GM18873 (cell line): ENCODE results near the gene CDK5.
A peak's percentile ranks its signal among the peaks of the same experiment; 100 is the strongest.
"Not testable (repeated sequence)": the region's sequence is repeated elsewhere in the genome, so short reads cannot be mapped to it uniquely, and the experiment has no call there.

Experiments
- ATAC-seq: cut with Tn5 transposase; IDR thresholded peaks from one replicate; pipeline ENCODE4 v1.9.1; 2021; ENCODE audit warnings: mild to moderate bottlenecking, moderate library complexity, moderate number of reproducible peaks; ENCODE audit not compliant: unreplicated experiment, low FRiP score

CDK5 gene

DNA sequence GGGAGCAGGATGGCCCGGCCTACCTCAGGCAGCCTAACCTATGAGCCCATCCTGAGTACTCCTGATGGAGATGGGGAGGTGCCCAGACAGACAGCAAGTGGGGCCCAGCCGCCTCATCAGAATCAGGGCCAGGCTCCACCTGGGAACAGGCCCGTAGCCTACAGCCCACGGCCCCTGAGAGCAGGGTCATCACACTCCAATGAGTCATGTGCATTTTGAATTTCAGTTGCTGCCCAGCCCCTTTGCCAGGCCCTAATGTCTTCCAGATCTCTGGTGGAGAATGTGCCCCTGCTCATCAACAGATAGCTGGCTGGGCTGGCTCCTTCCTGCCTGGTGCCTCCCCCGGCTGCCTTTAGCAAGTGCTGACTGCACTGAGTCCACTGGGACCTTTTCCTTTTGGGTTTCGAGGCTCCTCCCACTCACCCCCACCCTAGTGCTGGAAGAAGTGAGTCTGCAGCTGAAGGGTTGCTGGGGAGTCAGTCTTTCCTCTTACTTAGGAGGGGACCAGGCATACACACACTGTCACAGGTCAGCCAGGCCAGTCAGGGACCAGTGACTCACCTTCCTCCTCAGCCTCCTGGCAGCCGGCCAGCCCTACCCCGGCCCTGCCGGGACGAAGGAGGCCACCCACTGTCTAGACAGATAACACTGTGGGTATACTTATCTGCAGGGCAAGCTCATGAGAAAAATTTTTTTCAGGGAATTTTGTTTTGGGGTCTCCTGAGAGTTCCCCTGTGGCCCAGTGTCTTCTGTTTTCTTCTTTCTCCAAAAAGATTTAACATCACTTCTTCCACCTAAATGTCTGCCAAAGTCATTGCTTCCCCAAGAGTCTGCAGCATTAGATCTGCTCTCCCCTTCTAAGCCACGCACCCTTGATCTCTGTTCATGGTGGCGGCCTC lies 18.5 kb downstream of the CDK5 start:
- no peak for ATAC-seq

DNA sequence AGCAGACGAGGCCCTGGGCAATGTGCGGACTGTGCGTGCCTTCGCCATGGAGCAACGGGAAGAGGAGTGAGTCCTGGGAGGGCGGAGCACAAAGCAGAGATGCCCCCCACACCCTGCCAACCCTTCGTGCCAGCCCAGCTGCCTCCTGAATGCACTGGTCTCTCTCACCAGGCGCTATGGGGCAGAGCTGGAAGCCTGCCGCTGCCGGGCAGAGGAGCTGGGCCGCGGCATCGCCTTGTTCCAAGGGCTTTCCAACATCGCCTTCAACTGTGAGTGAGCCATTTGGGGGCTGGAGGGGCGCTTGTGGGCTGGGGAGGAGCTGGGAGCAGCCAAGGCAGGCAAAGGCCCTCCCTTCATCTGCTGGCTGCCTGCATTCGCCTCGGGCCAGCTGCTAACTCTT lies 21.8 kb downstream of the CDK5 start:
- no peak for ATAC-seq

DNA sequence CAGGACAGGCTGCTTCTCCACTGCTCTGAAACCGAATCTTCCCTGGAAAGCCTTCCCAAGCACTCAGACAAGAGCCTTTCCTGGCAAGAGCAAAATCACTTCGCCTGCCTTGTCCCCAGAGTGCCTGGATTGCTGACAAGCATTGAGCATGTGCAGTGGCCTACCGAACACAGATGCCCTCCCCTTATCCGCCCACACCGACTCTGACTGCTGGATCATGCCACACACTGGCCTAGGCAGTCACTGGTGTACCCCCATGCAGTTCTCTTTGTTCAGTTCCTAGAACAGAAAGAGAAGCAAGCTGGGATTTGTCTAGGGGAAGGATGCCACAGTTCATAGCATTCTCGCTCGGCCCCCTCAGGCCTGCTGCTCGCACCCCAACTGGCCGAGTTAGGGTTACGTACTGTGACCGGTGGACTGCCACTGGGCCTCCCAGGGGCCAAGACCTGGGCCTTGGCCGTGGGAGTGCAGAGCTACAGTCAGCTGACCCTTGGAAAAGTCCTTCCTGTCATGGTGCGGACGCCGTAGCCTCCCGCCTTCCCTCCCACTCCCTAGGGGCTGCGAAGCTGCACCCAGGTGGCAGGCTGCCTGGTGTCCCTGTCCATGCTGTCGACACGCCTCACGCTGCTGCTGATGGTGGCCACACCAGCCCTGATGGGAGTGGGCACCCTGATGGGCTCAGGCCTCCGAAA lies 22.5 kb downstream of the CDK5 start:
- no peak for ATAC-seq

DNA sequence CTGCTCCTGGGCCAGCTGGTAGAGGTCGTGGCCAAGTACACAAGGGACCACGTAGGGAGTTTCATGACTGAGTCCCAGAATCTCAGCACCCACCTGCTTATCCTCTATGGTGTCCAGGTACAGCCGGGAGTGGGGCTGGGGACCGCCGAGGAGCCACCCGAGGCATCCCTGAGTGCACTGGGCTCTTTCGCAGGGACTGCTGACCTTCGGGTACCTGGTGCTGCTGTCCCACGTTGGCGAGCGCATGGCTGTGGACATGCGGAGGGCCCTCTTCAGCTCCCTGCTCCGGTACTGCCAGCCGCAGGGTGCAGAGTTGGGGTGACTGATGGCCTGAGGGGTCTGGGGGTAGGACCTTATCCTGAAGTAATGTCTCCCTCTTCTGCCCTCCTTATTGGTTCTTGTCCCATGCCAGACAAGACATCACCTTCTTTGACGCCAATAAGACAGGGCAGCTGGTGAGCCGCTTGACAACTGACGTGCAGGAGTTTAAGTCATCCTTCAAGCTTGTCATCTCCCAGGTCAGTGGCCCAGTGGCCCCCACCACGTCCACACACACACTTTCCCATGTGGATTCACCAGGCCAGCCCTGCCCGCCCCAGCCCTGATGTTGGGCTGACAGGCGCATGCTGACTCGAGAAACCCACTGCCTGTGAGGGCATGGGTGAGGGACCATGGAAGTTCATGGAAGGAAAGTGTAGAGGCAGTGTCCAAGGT lies 23.2 kb downstream of the CDK5 start:
- ATAC-seq = no peak

DNA sequence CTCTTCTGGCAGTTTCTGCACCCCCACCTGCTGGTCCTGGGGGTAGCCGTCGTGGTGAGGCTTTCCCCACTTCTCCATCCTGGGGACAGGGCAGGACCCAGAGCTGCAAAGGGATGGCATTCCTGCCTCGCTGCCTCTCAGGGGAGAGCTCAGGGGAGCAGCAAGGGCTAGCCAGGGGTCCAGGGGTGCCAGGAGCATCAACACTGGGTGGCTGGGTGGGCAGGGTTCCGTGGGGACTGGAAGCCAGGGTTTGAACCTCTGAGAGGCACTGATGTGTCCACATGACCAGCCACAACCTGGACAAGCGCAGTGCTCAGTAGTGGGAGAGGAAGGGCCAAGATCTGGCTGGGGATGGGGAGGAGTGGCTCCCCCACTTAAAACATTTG lies 23.8 kb downstream of the CDK5 start:
- no peak for ATAC-seq

DNA sequence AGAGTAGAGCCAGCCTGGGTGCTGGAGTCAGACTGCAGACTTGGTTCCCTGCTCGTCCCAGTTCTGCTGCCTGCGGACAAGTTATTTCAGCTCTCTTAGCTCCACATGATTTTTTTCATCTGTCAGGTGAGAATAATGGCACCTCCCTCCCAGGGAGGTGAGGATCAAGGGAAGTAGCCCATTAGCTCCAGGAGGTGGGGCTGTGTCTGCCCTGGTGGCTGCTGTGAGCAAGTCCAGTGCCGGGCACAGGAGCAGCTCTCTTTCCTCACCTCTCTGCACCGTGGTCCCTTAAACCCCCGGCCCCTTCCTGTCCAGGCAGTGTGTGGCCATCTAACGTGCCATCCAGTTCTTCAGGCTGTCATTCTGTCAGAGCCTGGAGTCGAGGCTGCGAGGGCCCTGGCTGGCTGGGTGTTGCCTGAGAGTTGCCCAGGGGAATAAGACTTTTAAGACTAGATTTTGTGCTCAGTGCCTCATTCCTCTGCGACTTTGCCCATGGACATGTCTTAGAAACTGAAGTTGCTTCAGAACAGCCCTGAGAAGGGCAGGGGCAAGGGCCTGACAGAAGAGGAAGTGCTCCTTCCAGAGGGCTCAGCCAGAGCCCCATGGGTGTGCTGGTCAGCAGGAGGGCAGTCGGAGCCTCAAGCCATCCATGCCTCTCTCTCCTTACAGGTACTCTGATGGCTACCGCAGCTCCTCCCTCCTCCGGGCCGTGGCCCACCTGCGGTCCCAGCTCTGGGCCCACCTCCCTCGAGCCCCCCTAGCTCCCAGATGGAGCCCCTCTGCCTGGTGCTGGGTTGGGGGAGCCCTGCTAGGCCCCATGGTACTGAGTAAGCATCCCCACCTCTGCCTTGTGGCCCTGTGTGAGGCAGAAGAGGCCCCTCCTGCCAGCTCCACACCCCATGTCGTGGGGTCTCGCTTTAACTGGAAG lies 24.5 kb downstream of the CDK5 start:
- no peak for ATAC-seq

DNA sequence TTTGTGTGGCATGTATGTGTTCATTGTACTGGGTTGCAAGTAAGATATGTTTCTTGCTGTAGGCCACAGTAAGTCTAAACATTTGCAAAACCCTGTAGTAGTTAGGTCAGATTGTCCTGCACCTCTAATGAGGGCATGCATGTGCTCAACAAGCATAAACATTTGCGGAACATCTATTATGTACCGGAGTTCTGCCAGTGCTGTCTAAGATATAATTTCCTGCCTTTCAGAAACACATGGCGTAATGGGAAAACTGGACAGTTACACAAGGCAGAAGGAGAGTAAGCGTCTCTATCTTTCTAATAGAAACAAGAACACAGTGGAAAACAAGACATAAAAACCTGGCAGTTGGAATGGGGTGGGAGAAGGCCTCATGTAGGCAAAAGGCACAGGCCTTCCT lies 26.7 kb downstream of the CDK5 start:
- ATAC-seq = no peak

DNA sequence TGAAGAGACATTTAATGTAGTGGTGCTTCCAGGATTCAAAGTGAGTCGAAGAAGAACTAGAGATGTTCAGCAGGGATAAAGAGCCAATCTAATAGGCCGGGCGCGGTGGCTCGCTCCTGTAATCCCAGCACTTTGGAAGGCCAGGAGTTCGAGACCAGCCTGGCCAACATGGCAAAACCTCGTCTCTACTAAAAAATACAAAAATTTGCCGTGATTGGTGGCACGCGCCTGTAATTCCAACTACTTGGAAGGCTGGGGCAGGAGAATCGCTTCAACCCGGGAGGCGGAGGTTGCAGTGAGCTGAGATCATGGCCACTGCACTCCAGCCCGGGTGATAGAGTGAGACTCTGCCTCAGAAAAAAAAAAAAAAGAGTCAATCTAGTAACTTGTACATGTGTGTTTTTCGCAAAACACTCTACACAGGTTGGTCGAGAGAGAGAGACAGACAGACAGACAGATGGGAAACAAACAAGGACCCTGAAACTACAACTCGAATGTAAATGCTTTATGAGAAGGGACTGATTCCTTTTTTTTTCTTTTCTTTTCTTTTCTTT lies 28.7 kb downstream of the CDK5 start:
- ATAC-seq = no peak

DNA sequence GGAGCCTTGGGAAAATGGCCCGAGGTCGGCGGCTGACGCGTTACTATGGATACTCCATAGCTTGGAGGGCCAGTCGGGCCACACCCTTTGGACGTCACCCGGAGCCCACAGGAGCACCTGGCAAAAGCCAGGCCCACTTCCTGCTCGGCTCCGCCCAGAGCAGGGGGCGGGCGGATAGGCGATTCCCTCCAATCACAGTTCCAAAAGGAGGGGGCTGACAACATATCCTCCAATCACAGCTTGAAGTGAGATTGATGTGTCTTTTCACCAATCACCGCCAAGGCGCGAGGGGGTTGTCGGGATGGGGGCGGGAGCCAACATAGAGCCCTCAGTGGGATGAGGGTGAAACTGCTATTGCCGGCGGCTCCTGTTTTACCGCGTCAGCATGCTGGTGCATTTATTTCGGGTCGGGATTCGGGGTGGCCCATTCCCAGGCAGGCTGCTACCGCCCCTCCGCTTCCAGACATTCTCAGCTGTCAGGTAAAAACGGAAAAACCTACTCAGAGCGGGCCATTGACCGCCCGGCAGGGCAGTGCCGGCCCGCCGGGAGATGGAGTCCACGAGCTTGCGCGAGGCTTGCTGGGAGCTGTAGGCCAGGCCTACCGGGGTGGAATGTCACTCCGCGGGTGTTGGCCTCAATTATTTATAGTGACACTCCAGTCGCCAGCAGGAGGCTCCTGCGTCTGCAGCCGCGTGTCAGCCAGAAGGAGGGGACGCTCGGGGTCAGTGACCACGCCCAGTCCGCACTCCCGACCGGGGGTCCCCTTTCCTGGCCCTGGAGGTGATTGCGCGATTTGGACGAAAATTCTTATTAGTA lies 29.4 kb downstream of the CDK5 start, which contains the start of gene ABCB8:
TSS of gene ABCB8 (plus strand) at position 320 of the 817 bp plus-strand sequence. CDS start at position 386, 66 bp downstream.
- peak; percentile 97 for ATAC-seq

DNA sequence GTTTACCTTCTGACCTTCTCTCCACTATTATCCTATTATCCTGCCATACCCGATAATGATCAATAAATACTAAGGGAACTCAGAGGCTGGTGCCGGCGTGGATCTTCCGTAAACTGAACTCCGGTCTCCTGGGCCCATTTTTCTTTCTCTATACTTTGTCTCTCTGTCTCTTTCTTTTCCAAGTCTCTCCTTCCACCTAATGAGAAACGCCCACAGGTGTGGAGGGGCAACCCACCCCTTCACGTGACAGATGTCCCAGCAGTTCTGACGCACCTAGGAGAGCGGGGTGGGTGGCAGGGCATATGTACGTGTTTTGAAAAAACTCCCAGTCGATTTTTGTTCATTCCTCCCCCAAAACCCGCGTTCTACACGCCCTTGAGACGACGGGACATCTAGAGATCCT lies 30.0 kb downstream of the CDK5 start:
- not testable (repeated sequence) for ATAC-seq

DNA sequence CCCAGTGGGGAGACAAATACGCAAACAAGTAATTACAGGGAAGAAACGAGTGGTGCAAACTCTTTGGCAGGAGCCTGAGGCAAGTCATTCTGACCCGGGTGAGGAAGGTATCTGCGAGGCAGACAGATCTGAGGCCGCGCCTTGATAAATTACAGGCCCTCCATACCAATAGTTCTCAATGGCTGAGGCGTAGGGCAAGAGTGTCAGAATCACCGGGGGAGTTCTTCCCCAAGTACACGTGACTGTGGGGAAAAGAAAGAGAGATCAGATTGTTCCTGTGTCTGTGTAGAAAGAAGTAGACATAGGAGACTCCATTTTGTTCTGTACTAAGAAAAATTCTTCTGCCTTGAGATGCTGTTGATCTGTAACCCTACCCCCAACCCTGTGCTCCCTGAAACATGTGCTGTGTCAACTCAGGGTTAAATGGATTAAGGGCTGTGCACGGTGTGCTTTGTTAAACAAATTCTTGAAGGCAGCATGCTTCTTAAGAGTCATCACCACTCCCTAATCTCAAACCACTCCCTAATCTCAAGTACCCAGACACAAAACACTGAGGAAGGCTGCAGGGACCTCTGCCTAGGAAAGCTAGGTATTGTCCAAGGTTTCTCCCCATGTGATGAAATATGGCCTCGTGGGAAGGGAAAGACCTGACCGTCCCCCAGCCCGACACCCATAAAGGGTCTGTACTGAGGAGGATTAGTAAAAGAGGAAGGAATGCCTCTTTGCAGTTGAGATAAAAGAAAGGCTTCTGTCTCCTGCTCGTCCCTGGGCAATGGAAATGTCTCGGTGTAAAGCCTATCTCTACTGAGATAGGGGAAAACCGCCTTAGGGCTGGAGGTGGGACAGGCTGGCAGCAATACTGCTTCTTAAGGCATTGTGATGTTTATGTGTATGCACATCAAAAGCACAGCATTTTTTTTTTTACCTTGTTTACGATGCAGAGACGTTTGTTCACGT lies 30.6 kb downstream of the CDK5 start:
- not testable (repeated sequence) for ATAC-seq

DNA sequence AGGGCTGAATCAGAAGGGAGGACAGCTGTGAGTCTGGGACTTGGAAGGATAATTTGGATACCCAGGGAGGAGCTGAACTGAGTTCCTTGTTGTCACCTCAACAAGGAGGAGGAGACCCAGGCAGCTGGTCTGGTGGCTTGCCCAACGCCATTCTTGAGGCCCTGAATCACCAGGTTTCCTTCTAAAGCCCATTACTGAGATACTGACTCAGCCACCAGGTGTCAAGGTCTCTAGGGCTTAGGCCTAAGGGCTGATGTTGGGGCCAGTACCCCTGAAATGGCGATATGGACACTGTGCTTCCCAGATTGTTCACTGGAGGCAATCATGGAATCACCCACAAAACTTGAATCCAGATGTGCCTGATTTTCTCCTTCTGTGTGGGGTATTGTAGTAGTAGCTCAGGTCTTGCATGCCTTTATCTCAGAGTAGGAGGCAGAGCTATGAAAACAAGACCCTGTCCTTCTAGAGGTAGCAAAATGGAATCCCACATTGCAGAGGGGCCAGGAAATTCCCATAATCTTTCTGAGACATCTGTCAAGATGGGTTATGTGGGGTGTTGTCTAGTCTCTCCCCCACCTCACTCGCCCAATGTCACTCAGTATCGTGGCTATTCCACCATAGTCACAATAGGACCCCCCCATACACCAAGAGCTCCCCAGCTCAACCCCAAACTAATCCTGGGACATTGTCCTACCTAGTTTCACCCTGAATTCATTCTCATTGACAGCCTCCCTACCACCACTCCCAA lies 31.6 kb downstream of the CDK5 start:
- no peak for ATAC-seq

DNA sequence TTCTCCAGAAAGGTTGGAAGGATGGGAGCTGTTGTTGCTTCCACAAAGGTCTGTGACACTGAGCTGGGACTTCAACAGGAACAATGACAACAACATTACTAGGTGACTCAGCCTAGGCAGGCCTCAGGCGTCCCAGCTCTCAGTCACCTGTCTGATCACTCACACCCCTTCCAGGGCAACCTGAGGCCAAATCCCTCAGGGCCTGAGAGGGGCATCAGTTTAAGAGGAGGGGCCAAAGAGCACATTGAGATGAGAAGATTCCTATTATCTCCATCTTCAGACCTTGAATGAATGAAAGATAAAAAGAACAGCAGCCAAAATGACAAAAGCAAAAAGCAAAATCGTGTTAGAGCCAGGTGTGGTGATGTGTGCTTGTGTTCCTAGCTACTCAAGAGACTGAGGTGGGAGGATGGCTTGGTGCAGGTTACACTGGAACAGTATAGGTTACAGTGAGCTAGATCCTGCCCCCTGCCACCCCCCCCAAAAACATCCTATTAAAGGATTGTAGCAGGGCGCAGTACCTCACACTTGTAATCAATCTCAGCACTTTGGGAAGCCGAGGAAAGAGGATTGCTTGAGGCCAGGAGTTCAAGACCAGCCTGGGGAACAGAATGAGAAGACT lies 33.2 kb downstream of the CDK5 start, which contains the start of gene ATG9B:
TSS of gene ATG9B (minus strand) at position 60 of the 622 bp plus-strand sequence. CDS start 71 bp downstream, outside the sequence.
- ATAC-seq = no peak

DNA sequence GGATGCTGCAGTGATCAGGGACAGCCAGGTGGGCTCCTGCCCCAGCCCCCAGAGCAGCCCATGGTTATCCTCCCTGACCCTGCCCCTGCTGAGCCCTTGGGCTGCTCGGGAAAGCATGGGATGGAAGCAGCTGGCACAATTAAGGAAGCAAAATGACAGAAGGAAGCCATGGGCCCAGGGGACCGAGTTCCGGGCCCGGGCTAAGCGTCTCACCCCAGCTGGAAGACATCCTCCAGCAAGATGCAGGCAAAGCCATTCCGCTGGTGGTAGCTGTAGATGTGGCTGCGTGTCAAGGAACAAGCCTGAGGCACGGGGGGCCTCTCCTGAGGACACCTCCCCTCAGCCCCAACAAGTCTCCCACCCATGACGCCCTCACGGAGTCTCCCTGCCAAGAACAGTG lies 34.5 kb downstream of the CDK5 start:
- ATAC-seq = no peak

DNA sequence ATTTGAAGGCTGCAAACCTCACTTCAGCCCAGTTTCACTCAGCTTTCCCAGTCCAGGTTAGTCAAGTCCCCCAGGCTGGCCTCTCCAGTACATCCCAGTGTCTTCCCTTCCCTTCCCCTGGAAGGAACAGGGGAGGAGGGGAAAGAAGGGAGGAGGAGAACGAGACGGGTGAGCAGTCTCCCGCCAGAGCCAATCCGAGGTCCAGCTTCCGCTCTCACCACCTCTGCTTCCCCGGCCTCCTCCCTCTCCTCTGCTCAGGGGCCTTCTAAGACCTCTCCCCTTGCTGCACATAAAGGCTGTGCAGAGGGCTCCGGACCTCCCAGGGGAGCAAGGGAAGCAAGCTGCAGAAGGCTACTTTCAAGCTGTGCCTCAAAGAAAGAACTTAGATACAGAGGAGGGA lies 37.5 kb downstream of the CDK5 start:
- ATAC-seq = no peak

DNA sequence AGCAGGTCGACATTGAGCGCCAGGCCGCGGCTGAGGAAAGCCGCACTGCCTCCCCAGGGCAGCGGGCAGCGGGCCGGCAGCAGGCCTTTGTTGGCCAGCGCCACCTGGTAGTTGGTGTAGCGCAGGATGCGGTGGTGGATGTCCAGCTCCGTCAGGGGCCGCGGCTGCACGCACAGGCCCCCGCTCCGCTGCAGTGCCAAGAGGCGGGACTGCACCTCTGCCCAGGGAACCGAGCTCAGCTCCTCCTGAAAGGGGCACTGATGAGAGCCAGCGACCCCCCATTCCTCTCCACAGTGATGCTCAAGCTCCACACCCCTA lies 38.6 kb downstream of the CDK5 start:
- ATAC-seq = no peak
